Coronary artery (tissue), 2 donors: ENCODE measurements around the gene HHAT.

ENCODE experiments used
- DNase-seq: peaks from one replicate; pipeline ENCODE4 v3.0.0-alpha.2; 2017; ENCODE audit warnings: low spot score
- H3K27ac ChIP-seq, 2 donors: fragments of 200-600 bp; sonication (generic); one replicate each; pipeline ENCODE4 v1.5.1; 2016 to 2019
- H3K4me3 ChIP-seq: fragments of 200-600 bp; sonication (generic); 2 replicates; pipeline ENCODE4 v1.5.1; 2016; ENCODE audit warnings: mild to moderate bottlenecking, moderate library complexity
- CTCF ChIP-seq: fragments of 200-600 bp; sonication (generic); IDR thresholded peaks from one replicate; pipeline ENCODE4 v1.5.1; 2019; ENCODE audit warnings: antibody characterized with exemption

The HHAT gene

GRCh38 chr1:210506689-210507088 is 178.0 kb downstream of the HHAT start:
- no peak overlapping the region for H3K27ac ChIP-seq
- no peak for DNase-seq
- no peak for TF ChIP-seq CTCF
- no peak overlapping the region for H3K4me3 ChIP-seq

GRCh38 chr1:210516092-210516656 is 187.5 kb downstream of the HHAT start:
- Histone ChIP-seq H3K4me3 (no peak overlapping the region), H3K27ac (no peak overlapping the region)
- DNase-seq: no peak
- no peak for TF ChIP-seq CTCF

- Histone ChIP-seq H3K4me3 (no peak overlapping the region), H3K27ac (no peak overlapping the region)
- DNase-seq: no peak
- TF ChIP-seq CTCF: no peak
Observed at GRCh38 chr1:210516697-210517459, 188.2 kb downstream of the HHAT start.

GRCh38 chr1:210523830-210524229 is 195.1 kb downstream of the HHAT start:
- no peak for DNase-seq
- H3K27ac ChIP-seq: no peak overlapping the region
- no peak for TF ChIP-seq CTCF
- H3K4me3 ChIP-seq: no peak overlapping the region

GRCh38 chr1:210525716-210526454 is 197.2 kb downstream of the HHAT start:
- DNase-seq: no peak
- no peak overlapping the region for H3K4me3 ChIP-seq
- TF ChIP-seq CTCF: no peak
- no peak overlapping the region for H3K27ac ChIP-seq

GRCh38 chr1:210527091-210527490 is 198.4 kb downstream of the HHAT start:
- no peak for TF ChIP-seq CTCF

More at GRCh38 chr1:210527091-210527490, 198.4 kb downstream of the HHAT start:
- Histone ChIP-seq H3K27ac (no peak overlapping the region), H3K4me3 (no peak overlapping the region)
- DNase-seq: no peak
